PFSK-1 (cell line): ENCODE measurements around the gene GRIP1.

Experiments
- FOXP2 ChIP-seq: optimal IDR thresholded peaks from 2 replicates; pipeline ENCODE3; 2011; ENCODE audit warnings: borderline replicate concordance, control low read depth, inconsistent platforms; ENCODE audit not compliant: insufficient read depth; ENCODE audit errors: extremely low read length, extremely low read depth
- POLR2AphosphoS5 ChIP-seq: IDR thresholded peaks from 2 replicates; pipeline ENCODE4 v1.6.1; 2012; ENCODE audit warnings: low read depth, mild to moderate bottlenecking, control low read depth, low read length, moderate library complexity
- REST ChIP-seq, 2 experiments: IDR thresholded peaks; 2 replicates each; pipeline versions ENCODE4 v1.6.1 to v1.8.0; 2011 to 2012; ENCODE audit warnings: low read depth in 2 of 2, low read length in 2 of 2, control low read depth in 1 of 2, inconsistent platforms in 1 of 2, mild to moderate bottlenecking in 1 of 2, moderate library complexity in 1 of 2; ENCODE audit not compliant: insufficient read depth in 1 of 2
- SIN3A ChIP-seq: IDR thresholded peaks from 2 replicates; pipeline ENCODE4 v1.6.1; 2012; ENCODE audit warnings: mild to moderate bottlenecking, low read length, moderate library complexity, borderline replicate concordance; ENCODE audit not compliant: insufficient read depth
- TAF1 ChIP-seq: IDR thresholded peaks from 2 replicates; pipeline ENCODE4 v1.6.1; 2012; ENCODE audit warnings: low read length, control low read depth, borderline replicate concordance; ENCODE audit not compliant: insufficient read depth

The GRIP1 gene

DNA sequence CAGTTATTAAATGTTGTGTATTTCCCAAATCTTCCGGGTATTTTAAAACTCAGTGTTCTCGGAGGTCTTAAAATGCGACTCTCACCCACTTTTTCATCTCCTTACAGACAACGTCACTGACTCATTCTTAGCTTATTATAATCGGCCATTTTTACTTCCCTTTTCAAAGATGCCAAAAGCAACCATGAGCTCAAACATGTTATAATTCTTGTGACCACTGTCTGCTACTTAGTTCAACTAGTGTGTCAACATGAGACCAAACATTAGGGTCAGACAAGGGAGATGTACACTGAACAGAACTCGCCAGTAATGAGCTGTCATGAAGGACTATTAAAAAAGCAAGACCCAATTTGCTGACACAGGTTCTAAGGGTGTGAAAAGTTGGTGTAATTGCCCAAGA, 4.2 kb upstream of the GRIP1 start:
- no peak for TF ChIP-seq SIN3A
- TF ChIP-seq TAF1 = no peak
- no peak for TF ChIP-seq REST (IDR thresholded peaks at IDR 0.05; ENCODE audit: insufficient read depth in 1 of 2, low read depth in 2 of 2, low read length in 2 of 2)
- TF ChIP-seq FOXP2 = no peak
- no peak for TF ChIP-seq POLR2AphosphoS5

- TF ChIP-seq REST (IDR thresholded peaks at IDR 0.05; ENCODE audit: insufficient read depth in 1 of 2, low read depth in 2 of 2, low read length in 2 of 2) = no peak
- no peak for TF ChIP-seq TAF1
- no peak for TF ChIP-seq FOXP2
- TF ChIP-seq POLR2AphosphoS5 = no peak
- no peak for TF ChIP-seq SIN3A
Observed at GRCh38 chr12:66679461-66680084, 697 bp upstream of the GRIP1 start.

DNA sequence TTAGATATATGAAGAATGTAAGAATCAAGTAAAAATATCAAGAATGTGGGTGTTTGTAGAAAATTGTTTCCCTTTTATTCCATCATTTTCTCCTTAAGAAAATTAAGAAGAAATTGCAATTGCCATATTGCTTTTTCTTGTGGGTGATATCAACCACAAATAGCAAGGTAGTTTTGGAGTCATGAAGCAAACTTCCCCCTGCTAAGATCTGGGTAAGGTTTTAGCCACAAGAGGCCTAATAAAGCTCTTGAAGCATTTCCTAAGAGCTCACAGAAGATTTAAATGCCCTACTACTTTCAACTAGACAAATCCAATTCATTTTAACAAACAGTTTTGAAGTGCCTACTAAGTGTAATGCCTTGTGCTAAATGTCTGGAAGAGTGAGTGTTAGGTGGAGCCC, 2.6 kb downstream of the GRIP1 start:
- TF ChIP-seq SIN3A (no peak), TAF1 (no peak), FOXP2 (no peak), REST (IDR thresholded peaks at IDR 0.05; ENCODE audit: insufficient read depth in 1 of 2, low read depth in 2 of 2, low read length in 2 of 2) (no peak), POLR2AphosphoS5 (no peak)

- TF ChIP-seq REST (IDR thresholded peaks at IDR 0.05; ENCODE audit: insufficient read depth in 1 of 2, low read depth in 2 of 2, low read length in 2 of 2) (no peak), SIN3A (no peak), POLR2AphosphoS5 (no peak), FOXP2 (no peak), TAF1 (no peak)
Observed at GRCh38 chr12:66674495-66675122, 4.3 kb downstream of the GRIP1 start.

- no peak for TF ChIP-seq FOXP2
- no peak for TF ChIP-seq SIN3A
- TF ChIP-seq REST (IDR thresholded peaks at IDR 0.05; ENCODE audit: insufficient read depth in 1 of 2, low read depth in 2 of 2, low read length in 2 of 2) = no peak
- no peak for TF ChIP-seq POLR2AphosphoS5
- no peak for TF ChIP-seq TAF1
Observed at GRCh38 chr12:66669541-66669940, 9.3 kb downstream of the GRIP1 start.
